ENCODE data around the gene SULT4A1.

- no peak for TF ChIP-seq CTCF (IDR thresholded peaks at IDR 0.05)
- no peak for TF ChIP-seq EP300 (IDR thresholded peaks at IDR 0.05)
- TF ChIP-seq POLR2A (IDR thresholded peaks at IDR 0.05): no peak
- TF ChIP-seq POLR2AphosphoS5 (IDR thresholded peaks at IDR 0.05): no peak
Observed at GRCh38 chr22:43821606-43822425, 40.5 kb downstream of the SULT4A1 start.
